Spinal cord (tissue), 10 donors: Measurements from ENCODE around the gene CD86. TPM values are rescaled to one million over a fixed set of nuclear protein-coding genes. Genes with fewer than 3 reads are reported as not detected.

ENCODE experiments used
- DNase-seq, 6 donors: peaks; one replicate each; pipeline versions ENCODE4 v3.0.0 to v3.0.0-alpha.2; 2013 to 2015; ENCODE audit warnings: low spot score in 6 of 6, low read depth in 4 of 6
- H3K27ac ChIP-seq: one replicate; pipeline ENCODE4 v1.5.1; 2013; ENCODE audit warnings: low read depth, low read length, control low read depth
- H3K27me3 ChIP-seq: one replicate; pipeline ENCODE4 v1.6.1; 2013; ENCODE audit warnings: low read length; ENCODE audit not compliant: control insufficient read depth, insufficient read depth
- H3K36me3 ChIP-seq: one replicate; pipeline ENCODE4 v1.6.1; 2013; ENCODE audit warnings: low read length; ENCODE audit not compliant: control insufficient read depth, insufficient read depth
- H3K4me1 ChIP-seq: one replicate; pipeline ENCODE4 v1.6.1; 2013; ENCODE audit warnings: low read length; ENCODE audit not compliant: control insufficient read depth, insufficient read depth
- H3K4me3 ChIP-seq: one replicate; pipeline ENCODE4 v1.5.1; 2013; ENCODE audit warnings: low read depth, low read length, control low read depth
- H3K9me3 ChIP-seq: one replicate; pipeline ENCODE4 v1.6.1; 2013; ENCODE audit warnings: low read length; ENCODE audit not compliant: control insufficient read depth, insufficient read depth
- WGBS: methylation state at CpG from one replicate; pipeline ENCODE4 v1.1.5; 2013; ENCODE audit warnings: missing lambda C conversion rate; ENCODE audit not compliant: insufficient coverage; 5-methylcytosine and 5-hydroxymethylcytosine counted together
- polyA plus RNA-seq, 2 donors: library from polyadenylated mRNA; unstranded; fragments of 120-200 nt; gene quantifications; one replicate each; pipeline ENCODE4 v1.2.1, GENCODE V29; 2013; ENCODE audit not compliant: insufficient read length in 2 of 2
- total RNA-seq, 2 donors: library from RNA; depleted of rRNA in 1 of 2; stranded (reverse); fragments of 120-200 nt in 1 of 2; fragments of >200 nt in 1 of 2; gene quantifications; one replicate each; pipeline versions ENCODE4 v1.2.3 to v1.2.4, GENCODE V29; 2013 to 2014
- donor health status: healthy.

CD86 gene
- total and polyA plus RNA-seq, 4 donors: 3.2 to 10.9 (median 3.7) TPM

DNA sequence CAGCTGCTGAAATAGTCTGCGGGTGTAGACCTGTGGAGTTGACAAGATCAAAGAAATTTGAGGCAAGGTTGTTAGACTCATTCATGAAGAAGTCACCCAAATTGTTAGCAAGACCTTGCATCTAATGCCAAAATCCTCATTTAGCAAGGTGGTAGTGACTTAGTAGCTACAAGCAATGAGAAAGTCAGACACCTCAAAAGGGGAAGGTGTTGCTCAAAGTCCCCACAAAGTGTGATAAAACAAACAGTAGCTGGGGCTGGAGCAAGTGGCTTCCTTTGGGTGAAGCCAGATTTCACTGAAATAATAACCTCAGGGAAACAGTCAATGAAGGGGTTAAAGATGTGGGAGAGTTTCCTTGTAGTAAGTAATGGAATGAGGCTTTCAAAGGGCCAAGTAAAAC is 44.9 kb downstream of the CD86 start:
- WGBS: 88% methylated on average over 1 of the region's 1 CpG

DNA sequence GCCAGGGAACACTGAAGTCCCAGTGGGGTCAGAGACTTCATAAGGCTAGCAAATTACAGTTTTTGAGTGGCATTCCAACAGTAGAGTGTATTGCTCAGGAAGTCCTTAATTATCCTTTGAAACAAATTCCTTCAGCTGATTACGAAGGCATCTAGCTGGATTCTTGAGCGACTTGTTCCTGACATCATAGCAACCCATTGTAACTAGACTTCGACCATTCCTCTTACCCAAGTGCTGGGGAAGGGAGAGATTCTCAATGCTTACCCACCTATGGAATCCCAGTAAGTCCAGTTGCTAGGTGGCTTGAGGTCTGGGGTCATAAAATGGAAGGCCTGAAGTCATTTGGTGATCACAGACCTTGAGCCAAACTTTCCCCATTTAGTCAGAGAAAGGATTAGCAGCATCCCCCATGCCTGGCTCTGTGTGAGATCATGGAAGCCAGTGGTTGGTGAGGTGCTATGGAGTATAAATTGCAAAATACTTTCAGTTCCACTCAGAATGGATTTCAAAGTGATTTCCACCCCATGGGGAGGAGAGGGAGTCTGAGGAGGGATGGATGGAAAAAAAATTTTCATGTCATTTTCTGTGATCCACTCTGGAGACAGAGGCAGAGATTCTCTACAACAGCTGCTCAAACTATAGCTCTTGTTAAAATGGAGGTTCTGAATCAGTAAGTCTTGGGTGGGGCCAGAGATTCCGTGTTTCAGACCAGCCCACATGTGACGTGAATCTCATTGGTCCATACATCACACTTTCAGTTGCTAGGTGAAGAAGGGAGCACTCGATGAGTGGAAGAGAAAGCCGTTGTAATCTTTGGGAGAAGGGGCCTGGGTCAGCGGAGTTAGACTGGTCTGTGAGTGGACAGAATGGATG is 45.7 kb downstream of the CD86 start:
- H3K27ac ChIP-seq: no peak overlapping the region
- peak in 2 of 6 donors; percentile 25 to 28 for DNase-seq
- WGBS: no CpG with 5 or more reads among the region's 8 CpGs
- H3K27me3 ChIP-seq: no peaks in the 10 kb centered on the region
- H3K4me1 ChIP-seq: no peaks in the 10 kb centered on the region
- no peaks in the 10 kb centered on the region for H3K9me3 ChIP-seq
- H3K4me3 ChIP-seq: no peak overlapping the region
- H3K36me3 ChIP-seq: no peaks in the 10 kb centered on the region

More for the DNA sequence above, 44.9 kb downstream of the CD86 start:
- Histone ChIP-seq H3K4me1 (no peaks in the 10 kb centered on the region), H3K27ac (no peak overlapping the region), H3K27me3 (no peaks in the 10 kb centered on the region), H3K9me3 (no peaks in the 10 kb centered on the region), H3K36me3 (no peaks in the 10 kb centered on the region), H3K4me3 (no peak overlapping the region)
- no peak for DNase-seq

DNA sequence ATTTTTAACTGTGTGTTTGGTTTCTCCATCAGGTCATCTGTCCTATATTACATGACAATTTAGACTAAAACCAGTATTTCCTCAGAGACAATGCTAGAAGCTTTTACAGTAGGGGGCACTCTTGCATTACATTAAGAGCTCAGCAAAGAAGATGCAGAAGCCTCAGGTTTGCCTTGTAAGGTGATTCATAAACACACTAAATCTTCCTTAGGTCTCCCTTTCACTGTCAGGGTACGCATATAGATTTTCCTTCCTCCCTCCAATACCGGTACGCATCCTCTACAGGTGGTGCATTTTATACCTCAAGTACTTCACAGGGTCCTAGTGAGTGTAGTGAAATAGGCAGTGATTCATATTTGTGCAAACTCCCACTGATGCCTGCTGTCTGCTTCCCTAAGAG is 46.5 kb downstream of the CD86 start:
- Histone ChIP-seq H3K9me3 (no peaks in the 10 kb centered on the region), H3K4me3 (no peak overlapping the region), H3K36me3 (no peaks in the 10 kb centered on the region), H3K4me1 (no peaks in the 10 kb centered on the region), H3K27ac (no peak overlapping the region), H3K27me3 (no peaks in the 10 kb centered on the region)
- DNase-seq: peak in 2 of 6 donors; percentile 58 to 81
- no CpG with 5 or more reads among the region's 3 CpGs for WGBS

DNA sequence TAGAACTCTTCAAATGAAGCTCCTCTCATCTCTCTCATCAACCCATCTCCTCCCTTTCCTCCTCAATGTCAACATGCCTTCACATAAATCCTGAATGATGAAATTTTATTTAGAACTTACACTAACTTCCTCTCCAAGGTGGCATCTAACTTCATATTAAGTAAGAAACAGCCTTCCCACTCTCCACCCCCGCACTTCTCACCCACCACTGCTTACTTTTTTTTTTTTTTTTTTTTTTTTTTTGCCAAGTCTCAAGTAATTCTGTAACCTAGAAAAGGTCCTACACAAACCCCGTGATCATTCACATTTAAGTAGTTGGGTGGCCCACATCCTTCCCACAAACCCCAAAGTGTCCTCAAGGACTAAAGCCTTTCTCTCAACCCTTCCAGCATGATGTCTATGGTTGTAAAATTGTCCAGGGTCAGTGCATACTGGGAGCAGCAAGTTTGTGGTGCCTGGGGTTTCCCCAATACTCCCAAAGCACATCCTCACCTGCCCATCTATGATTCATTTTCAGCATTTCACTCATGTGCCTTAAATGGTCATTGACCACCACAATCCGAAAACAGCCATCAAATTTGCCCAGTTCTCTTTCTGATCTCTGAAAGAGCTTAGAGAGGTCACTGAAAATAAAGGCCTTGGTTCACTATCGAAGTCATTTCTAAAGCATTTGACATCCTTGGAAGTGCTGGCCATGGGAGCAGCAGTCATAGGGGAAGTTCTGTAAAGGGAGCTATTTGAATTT is 47.2 kb downstream of the CD86 start:
- no peaks in the 10 kb centered on the region for H3K27me3 ChIP-seq
- H3K4me1 ChIP-seq: no peaks in the 10 kb centered on the region
- no peaks in the 10 kb centered on the region for H3K9me3 ChIP-seq
- H3K4me3 ChIP-seq: no peak overlapping the region
- H3K27ac ChIP-seq: no peak overlapping the region
- DNase-seq: no peak
- no CpG with 5 or more reads among the region's 4 CpGs for WGBS
- H3K36me3 ChIP-seq: no peaks in the 10 kb centered on the region

DNA sequence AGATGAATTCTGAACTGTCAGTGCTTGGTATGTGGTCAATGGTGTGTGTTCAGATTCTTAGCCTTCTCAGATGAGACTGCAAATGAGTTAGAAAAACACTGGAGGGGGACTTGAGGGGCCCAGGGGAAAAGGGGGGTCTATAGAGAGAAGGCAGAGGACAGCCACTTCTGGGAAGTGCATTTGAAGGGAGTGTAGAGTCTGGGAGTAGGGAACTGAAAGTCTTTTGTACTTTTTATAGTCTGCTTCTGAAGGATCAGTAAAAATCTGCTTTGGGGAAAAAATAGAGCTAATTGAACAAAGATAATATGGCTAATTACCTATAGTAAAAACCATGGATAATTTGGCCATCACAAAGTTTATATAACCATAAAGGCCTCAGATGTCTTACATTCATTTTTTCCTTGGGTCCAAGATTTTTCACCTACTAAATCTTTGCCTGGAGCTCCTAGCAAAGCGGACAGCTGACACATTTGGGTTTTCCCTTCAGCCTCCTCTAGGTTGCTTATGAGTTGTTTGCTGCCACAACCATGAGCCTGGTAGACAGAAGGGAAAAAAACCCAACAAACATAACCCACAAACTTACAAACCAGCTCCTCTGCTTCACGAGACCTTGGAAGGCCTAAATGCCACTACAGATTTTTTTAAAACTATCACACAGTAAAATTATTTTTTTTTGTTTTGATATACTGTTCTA is 48.8 kb downstream of the CD86 start:
- Histone ChIP-seq H3K27ac (no peak overlapping the region), H3K9me3 (no peaks in the 10 kb centered on the region), H3K27me3 (no peaks in the 10 kb centered on the region), H3K36me3 (no peaks in the 10 kb centered on the region), H3K4me1 (peaks cover 2% of the 10 kb centered on the region), H3K4me3 (no peak overlapping the region)
- no CpG with 5 or more reads among the region's 2 CpGs for WGBS
- no peak for DNase-seq

DNA sequence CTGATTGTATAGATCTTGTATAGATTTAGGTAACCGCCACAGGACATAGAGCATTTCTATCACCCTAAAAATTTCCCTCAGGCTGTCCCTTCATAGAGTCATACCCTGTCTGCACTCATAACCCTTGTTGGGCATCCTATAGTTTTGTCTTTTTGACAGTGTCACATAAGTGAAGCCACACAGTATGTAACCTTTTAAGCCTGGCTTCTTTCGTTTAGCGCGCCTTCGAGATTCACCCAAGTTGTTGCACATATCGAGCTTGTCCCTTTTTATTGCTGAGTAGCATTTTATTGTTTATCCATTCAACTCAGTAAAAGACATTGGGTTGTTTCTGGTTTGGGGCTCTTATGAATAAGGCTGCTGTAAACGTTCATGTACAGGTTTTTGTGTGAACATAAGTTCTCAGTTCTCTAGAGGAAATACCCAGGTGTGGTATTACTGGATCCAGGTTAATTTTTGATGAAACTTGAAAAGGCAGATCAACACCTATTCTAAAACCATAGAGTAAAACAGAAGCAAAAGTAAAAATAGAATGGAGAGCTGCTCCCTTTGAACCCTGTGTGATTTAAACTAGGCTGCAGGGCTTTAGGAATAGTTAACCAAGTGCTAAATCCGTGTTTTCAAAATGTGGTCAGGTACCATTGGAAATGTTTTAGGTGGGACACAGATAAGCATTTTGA is 49.5 kb downstream of the CD86 start:
- no peaks in the 10 kb centered on the region for H3K36me3 ChIP-seq
- no peaks in the 10 kb centered on the region for H3K9me3 ChIP-seq
- WGBS: 67% methylated on average over 1 of the region's 8 CpGs
- no peak overlapping the region for H3K27ac ChIP-seq
- no peak overlapping the region for H3K4me3 ChIP-seq
- DNase-seq: no peak
- peaks cover 2% of the 10 kb centered on the region for H3K4me1 ChIP-seq
- no peaks in the 10 kb centered on the region for H3K27me3 ChIP-seq

DNA sequence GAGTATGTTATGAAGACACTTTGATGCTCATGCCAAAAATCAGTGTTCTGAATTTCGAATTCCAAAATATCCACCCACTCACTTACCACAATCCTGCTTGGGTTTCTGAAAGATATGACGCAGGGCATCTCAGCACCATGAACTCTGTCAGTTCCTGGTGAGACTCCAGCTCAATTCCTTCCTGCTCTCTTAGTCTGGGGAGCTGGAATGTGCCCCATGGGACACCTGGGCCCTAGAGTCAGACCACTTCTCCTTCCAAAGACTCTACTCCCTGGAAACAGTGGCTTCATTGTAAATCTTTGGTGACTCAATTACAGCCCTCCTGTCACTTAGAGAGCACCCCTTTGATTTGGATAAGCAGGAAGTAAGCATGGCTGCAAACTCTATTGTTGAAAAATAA is 50.5 kb downstream of the CD86 start:
- H3K27ac ChIP-seq: no peak overlapping the region
- peaks cover 2% of the 10 kb centered on the region for H3K4me1 ChIP-seq
- no peaks in the 10 kb centered on the region for H3K27me3 ChIP-seq
- 90% methylated on average over 2 of the region's 2 CpGs for WGBS
- H3K9me3 ChIP-seq: no peaks in the 10 kb centered on the region
- no peak overlapping the region for H3K4me3 ChIP-seq
- H3K36me3 ChIP-seq: no peaks in the 10 kb centered on the region
- DNase-seq: no peak

DNA sequence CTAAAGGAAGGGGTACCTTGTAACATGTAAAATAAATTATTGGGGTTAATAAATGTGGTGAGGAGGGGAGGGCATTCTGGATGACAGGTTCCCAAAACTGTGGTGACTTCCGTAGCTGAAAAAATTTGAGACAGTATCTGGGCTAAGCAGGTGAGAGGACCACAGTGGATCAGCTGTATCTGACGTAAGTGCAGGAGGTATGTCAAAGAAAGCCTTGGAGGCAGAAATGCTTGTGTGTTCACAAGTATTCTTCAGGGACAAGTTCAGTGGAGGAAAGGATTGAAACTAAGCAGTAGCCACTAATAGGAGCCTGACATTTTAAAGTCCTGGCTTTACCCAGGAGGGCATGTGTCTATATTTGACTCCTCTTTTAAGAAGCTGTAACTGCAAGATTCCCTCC is 52.0 kb downstream of the CD86 start:
- no peaks in the 10 kb centered on the region for H3K9me3 ChIP-seq
- 93% methylated on average over 2 of the region's 2 CpGs for WGBS
- DNase-seq: no peak
- peaks cover 2% of the 10 kb centered on the region for H3K4me1 ChIP-seq
- no peaks in the 10 kb centered on the region for H3K27me3 ChIP-seq
- no peak overlapping the region for H3K27ac ChIP-seq
- H3K36me3 ChIP-seq: no peaks in the 10 kb centered on the region
- H3K4me3 ChIP-seq: no peak overlapping the region

DNA sequence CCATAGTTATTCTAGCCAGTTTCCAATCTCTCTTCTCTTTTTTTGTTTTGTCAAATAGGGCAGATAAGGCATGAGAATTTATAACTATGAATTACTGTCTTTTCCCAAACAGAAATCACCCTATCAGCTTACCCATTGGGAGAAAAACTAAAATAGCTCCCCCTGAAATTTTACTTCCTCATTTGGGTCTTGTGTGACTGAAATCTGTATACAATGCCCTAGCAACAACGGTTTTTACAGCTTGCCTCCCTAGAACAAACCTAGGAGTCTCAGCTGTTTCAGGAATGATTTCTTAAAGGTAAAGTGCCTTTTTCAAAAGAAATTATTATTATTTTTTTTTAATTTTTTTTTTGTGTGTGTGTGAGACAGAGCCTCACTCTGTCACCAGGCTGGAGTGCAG is 56.8 kb downstream of the CD86 start:
- Histone ChIP-seq H3K36me3 (no peaks in the 10 kb centered on the region), H3K4me3 (no peak overlapping the region), H3K27ac (no peak overlapping the region), H3K9me3 (no peaks in the 10 kb centered on the region), H3K27me3 (no peaks in the 10 kb centered on the region), H3K4me1 (peaks cover 2% of the 10 kb centered on the region)
- DNase-seq: no peak
- no CpG with 5 or more reads among the region's 1 CpG for WGBS
